ENCODE results near the gene BTBD9. TPM values are rescaled to one million over a fixed set of nuclear protein-coding genes. Genes with fewer than 3 reads are reported as not detected.

BTBD9 gene
- total and polyA plus RNA-seq, 9 of the 15 experiments (the other 6 are each of a cell fraction or from before 2014, with no cell fraction given) = 0.08 to 1.6 (median 0.58) TPM

DNA sequence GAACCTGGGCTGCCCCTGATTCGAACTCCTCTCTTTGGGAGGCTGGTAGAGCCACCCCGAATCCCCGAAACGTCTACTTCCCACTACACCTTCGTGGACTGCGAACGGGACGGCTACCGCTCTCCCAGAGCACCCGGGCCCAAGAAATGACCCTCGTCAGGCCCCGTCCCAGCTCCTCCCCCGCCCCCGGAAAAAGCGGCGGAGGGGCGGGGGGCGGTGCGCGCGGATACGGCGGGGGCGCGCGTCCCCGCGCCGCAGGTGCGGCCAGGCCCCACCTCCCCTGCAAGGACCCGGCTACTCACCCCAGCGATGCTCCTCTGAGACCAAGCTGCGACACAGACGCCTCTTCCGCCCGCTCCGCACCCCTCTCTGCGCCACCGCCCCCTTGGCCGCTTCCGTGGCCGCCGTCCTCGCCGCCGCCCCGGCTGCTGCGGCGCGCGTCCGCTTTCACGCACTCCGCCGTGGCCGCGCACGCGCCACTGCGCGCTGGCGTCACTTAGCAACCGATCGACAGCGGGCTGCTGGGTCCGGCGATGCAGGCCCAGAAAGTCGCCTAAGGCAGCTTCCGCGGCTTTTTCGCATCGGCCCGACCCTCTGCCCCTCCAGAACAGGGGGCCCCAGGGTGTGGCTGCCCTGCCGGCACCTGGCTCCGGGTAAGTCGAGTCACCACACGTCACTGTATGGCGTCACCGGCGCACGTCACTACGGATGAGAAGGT, at the start of gene BTBD9 (continued):
- TF ChIP-seq, protein P1, sequence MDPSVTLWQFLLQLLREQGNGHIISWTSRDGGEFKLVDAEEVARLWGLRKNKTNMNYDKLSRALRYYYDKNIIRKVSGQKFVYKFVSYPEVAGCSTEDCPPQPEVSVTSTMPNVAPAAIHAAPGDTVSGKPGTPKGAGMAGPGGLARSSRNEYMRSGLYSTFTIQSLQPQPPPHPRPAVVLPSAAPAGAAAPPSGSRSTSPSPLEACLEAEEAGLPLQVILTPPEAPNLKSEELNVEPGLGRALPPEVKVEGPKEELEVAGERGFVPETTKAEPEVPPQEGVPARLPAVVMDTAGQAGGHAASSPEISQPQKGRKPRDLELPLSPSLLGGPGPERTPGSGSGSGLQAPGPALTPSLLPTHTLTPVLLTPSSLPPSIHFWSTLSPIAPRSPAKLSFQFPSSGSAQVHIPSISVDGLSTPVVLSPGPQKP (CRISPR knock-in tag; IDR thresholded peaks at IDR 0.05) = no peak
- TF ChIP-seq YBX1 (IDR thresholded peaks at IDR 0.05) (no peak), ZNF408 (CRISPR knock-in tag; IDR thresholded peaks at IDR 0.05; ENCODE audit: low read depth) (no peak), ZNF561 (CRISPR knock-in tag; conservative IDR thresholded peaks at IDR 0.05) (no peak), TARDBP (IDR thresholded peaks at IDR 0.05) (peak; percentile 96), DDX20 (tag; IDR thresholded peaks at IDR 0.05; ENCODE audit: low read depth) (no peak), ZNF76 (CRISPR knock-in tag; IDR thresholded peaks at IDR 0.05; ENCODE audit: borderline replicate concordance) (peak; percentile 17; the same call in 1 of the 2 replicates), ZNF217 (CRISPR knock-in tag; IDR thresholded peaks at IDR 0.05) (no peak), ZC3H4 (CRISPR knock-in tag; IDR thresholded peaks at IDR 0.05; ENCODE audit: borderline replicate concordance) (no peak), ZNF174 (CRISPR knock-in tag; IDR thresholded peaks at IDR 0.05) (no peak), HSF4 (CRISPR knock-in tag; IDR thresholded peaks at IDR 0.05; ENCODE audit: borderline replicate concordance) (no peak), MCM2 (IDR thresholded peaks at IDR 0.05; ENCODE audit: low read depth) (no peak), CHD1 (IDR thresholded peaks at IDR 0.05; ENCODE audit: low read length) (no peak), STAT5B (CRISPR knock-in tag; IDR thresholded peaks at IDR 0.05) (no peak), SP2 (IDR thresholded peaks at IDR 0.05; ENCODE audit: extremely low read depth, low read depth, low read length, poor library complexity, severe bottlenecking) (no peak), MBD2 (IDR thresholded peaks at IDR 0.05; ENCODE audit: borderline replicate concordance, low read depth) (no peak), ESRRB (CRISPR knock-in tag; IDR thresholded peaks at IDR 0.05; ENCODE audit: borderline replicate concordance) (no peak), ZNF668 (CRISPR knock-in tag; IDR thresholded peaks at IDR 0.05) (no peak), FOSL1 (tag; conservative IDR thresholded peaks at IDR 0.05) (peak; percentile 41; the same call in 1 of the 2 replicates), ETV5 (CRISPR knock-in tag; IDR thresholded peaks at IDR 0.05; ENCODE audit: low read depth) (peak; percentile 60; the same call in 1 of the 2 replicates), NR2C2 (CRISPR knock-in tag; IDR thresholded peaks at IDR 0.05) (no peak), NR2C2 (tag; IDR thresholded peaks at IDR 0.05) (peak; percentile 65), SRSF7 (optimal IDR thresholded peaks at IDR 0.05; ENCODE audit: low read depth, low read length) (no peak), RUNX1 (IDR thresholded peaks at IDR 0.05; ENCODE audit: low read depth) (no peak), ATF1 (CRISPR knock-in tag; IDR thresholded peaks at IDR 0.05) (peak; percentile 70), ATF1 (tag; IDR thresholded peaks at IDR 0.05) (peak; percentile 99), MYBL2 (IDR thresholded peaks at IDR 0.05; ENCODE audit: low read depth) (no peak), MYBL2 (CRISPR knock-in tag; IDR thresholded peaks at IDR 0.05; ENCODE audit: borderline replicate concordance) (no peak)
- TF ChIP-seq, protein P2, sequence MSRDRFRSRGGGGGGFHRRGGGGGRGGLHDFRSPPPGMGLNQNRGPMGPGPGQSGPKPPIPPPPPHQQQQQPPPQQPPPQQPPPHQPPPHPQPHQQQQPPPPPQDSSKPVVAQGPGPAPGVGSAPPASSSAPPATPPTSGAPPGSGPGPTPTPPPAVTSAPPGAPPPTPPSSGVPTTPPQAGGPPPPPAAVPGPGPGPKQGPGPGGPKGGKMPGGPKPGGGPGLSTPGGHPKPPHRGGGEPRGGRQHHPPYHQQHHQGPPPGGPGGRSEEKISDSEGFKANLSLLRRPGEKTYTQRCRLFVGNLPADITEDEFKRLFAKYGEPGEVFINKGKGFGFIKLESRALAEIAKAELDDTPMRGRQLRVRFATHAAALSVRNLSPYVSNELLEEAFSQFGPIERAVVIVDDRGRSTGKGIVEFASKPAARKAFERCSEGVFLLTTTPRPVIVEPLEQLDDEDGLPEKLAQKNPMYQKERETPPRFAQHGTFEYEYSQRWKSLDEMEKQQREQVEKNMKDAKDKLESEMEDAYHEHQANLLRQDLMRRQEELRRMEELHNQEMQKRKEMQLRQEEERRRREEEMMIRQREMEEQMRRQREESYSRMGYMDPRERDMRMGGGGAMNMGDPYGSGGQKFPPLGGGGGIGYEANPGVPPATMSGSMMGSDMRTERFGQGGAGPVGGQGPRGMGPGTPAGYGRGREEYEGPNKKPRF (IDR thresholded peaks at IDR 0.05; ENCODE audit: low read depth, low read length) = no peak
